ENCODE data around the gene MT1B.

The MT1B gene

GRCh38 chr16:56651586-56651985 is at the start of gene MT1B:
Gene MT1B, plus strand, starts transcription at chr16:56651886. Its CDS starts 68 bp downstream, at chr16:56651954.
- DNase-seq = no peak

GRCh38 chr16:56603589-56603988 is 48.1 kb upstream of the MT1B start:
- DNase-seq = no peak

- no peak for DNase-seq
Observed at GRCh38 chr16:56604966-56605365, 46.7 kb upstream of the MT1B start.

GRCh38 chr16:56605475-56605874 is 46.2 kb upstream of the MT1B start:
- DNase-seq = no peak

GRCh38 chr16:56606071-56606475 is 45.6 kb upstream of the MT1B start:
- DNase-seq = no peak

GRCh38 chr16:56606476-56607108 is 45.1 kb upstream of the MT1B start:
- DNase-seq = no peak

DNA sequence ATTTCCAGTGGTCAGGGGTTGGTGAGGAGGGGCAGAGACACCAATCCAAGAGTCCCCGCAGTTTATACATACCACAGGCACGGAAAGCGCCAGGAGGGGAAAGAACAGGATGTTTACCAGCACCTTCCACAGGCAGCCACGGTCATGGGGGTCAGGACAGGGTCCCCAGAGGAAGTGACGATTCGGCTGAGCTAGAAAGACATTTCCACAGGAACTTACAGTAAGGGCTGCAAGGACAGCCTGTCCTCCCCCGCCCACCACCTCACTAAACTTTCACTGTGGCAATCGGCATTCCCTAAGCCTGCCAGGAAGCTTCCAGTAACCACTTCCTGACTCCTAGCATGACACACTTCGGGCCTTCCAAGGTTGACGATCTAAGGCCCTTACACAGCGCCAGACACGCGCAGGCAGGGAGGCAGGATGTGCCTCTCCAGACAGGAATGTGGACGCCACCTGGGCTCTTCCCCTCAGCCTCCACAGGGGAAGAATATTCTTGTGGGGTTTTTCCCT is 44.5 kb upstream of the MT1B start:
- no peak for DNase-seq

DNA sequence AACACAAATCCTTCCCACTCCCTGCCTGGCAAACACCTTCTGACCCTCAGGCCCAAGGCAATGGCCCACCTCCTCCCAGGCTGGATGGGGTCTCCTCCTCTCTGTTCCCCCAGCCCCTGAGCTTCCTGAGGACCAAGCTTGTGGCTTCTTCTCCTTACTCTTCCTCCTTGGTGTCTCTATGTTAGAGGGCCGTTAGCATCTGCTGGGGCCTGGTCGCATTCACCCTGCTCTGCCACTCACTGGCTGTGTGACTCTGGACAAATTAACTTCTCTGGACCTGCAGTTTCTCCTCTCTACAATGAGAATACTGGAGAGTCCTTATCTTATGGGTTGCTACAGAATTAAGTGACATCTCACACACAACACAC is 44.0 kb upstream of the MT1B start:
- no peak for DNase-seq

DNA sequence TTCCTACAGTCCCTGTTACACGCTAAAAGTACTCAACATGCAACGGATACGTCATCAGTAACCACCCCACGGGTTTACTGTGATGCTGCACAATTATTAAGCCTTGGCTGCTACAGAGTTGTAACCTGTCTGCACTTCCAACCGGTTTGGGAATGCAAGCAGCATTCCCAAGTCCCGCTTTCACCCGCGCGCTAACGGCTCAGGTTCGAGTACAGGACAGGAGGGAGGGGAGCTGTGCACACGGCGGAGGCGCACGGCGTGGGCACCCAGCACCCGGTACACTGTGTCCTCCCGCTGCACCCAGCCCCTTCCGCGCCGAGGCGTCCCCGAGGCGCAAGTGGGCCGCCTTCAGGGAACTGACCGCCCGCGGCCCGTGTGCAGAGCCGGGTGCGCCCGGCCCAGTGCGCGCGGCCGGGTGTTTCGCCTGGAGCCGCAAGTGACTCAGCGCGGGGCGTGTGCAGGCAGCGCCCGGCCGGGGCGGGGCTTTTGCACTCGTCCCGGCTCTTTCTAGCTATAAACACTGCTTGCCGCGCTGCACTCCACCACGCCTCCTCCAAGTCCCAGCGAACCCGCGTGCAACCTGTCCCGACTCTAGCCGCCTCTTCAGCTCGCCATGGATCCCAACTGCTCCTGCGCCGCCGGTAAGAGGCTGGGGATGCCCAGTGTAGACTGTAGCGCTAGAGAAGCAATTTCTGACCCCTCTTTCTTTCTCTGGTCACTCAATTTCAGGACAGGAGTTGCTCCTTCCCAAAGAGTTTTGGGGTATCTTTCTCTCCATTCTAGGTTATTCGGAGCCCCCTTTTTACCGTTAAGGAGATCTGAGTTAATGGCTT is 43.4 kb upstream of the MT1B start, which contains the start of gene MT2A:
MT2A (plus strand) TSS at position 542 of the 833 bp plus-strand sequence; CDS start at position 614, 72 bp downstream.
- peak; percentile 91 for DNase-seq

GRCh38 chr16:56608876-56609462 is 42.7 kb upstream of the MT1B start:
- no peak for DNase-seq

- peak; percentile 69 for DNase-seq
Observed at GRCh38 chr16:56609463-56609921, 42.2 kb upstream of the MT1B start.

DNA sequence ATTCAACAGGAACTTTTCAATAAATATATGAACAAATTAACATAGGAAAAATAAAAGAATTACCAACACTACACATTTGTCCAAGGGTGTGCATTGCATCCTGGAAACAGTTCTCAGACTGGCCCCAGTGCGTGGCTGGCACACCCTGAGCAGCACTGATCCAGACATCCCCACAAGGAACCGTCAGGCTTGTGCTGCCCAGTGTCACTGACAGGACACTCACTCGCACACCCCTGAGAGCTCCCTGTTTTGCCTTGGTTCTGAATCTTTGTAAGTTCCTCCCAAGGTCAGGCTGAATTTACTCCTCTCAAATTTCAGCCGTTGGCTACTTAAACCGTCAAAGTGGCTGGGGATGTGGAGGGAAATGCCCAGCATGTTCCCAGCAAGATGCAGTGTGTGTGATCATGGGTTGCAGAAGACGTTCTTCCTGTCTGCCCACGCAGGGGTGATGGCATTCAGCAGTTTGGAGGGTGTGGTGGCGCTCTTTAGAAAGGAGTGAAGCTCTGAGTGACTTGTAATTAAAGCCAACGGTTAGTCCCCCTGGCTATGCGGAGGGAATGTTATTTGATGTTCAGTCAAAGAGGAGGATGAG is 41.6 kb upstream of the MT1B start:
- peak; percentile 79 for DNase-seq

DNA sequence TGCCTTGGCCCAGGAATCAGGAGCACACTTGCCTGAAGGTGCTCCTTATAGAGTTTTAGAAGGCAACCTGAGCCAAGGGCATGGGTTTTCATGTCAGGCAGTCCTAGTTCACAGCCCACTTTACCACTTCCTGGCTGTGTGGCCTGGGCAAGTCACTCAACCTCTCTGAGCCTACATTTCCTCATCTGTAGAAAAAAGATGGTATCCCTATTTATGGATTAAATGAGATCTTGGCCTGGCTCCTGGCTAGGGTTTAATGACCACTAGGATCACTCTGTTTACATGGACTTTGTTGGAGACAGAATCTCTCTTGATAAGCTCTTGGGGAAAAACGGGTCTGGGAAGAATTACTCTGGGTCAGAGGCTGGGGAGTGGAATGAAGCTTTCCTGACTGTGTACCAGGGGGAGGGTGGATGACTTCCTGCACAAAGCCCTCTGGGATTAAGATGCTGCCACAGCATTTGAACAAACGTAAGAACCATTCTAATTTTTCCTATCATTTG is 41.0 kb upstream of the MT1B start:
- DNase-seq = no peak

DNA sequence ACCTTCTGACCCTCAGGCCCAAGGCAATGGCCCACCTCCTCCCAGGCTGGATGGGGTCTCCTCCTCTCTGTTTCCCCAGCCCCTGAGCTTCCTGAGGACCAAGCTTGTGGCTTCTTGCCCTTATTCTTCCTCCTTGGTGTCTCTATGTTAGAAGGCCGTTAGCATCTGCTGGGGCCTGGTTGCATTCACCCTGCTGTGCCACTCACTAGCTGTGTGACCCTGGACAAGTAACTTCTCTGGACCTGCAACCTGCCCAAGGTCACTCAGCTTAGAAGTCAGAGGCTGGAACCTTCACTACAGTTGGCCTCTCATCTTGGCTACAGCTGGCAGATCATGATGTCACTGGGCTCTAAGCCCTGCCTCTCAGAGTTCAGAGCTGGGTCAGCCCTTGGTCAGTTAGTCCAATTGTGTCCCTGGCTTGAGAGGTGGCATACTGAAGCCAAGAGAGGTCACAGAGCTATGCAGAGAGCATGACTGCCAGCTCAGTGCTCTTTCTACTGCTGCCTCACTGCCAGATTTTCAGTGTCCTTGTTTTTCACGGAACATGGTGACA is 40.3 kb upstream of the MT1B start:
- DNase-seq = no peak

GRCh38 chr16:56613706-56614105 is 38.0 kb upstream of the MT1B start:
- DNase-seq = no peak

DNA sequence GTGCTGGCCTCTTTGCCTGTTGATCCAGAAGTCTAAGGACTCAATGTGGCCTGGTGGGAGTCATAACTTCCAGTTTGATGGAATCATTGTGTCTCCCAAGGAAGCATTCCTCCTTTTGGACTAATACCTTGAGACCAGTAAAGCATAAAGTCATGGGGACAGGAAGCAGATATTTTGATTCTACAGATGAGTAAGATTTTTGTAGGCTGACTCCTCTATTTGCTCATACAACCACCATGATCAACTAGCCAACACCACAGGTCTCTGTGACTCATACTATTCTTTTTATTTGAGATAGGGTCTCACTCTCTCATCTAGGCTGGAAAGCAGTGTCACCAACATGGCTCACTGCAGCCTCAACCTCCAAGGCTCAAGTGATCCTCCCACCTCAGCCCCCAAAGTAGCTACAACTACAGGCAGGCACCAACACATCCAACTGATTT is 37.1 kb upstream of the MT1B start:
- DNase-seq = no peak

- DNase-seq = no peak
Observed at GRCh38 chr16:56615353-56615752, 36.3 kb upstream of the MT1B start.

- DNase-seq = no peak
Observed at GRCh38 chr16:56616608-56617211, 35.0 kb upstream of the MT1B start.

- peak; percentile 34 for DNase-seq
Observed at GRCh38 chr16:56617212-56618085, 34.2 kb upstream of the MT1B start.

DNA sequence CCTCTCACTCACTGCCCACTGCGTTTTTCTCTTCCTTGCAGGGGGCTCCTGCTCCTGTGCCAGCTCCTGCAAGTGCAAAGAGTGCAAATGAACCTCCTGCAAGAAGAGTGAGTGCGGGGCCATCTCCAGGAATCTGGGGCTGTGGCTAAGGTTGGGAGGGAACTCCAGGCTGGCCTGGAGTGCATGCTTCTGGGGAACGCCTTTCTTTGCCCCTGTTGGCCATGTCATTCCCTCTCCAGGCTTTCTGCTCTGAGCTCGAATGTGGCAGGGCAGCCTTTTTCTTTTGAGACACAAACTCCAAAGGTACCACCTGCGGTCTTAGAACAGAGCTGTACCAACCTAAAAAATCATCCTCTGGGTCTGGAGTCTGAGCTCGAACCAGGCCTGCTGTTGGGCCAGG is 33.5 kb upstream of the MT1B start:
- no peak for DNase-seq

GRCh38 chr16:56620339-56620897 is 31.3 kb upstream of the MT1B start:
- DNase-seq = no peak
